Measurements from ENCODE around the gene XPC. TPM values are rescaled to one million over a fixed set of nuclear protein-coding genes. Genes with fewer than 3 reads are reported as not detected.
A peak's percentile ranks its signal among the peaks of the same experiment; 100 is the strongest.

Gene XPC
- total RNA-seq, 1 experiment from 2014 or later, result 34.9 TPM

- CTCF ChIA-PET, result no interaction called here
- TF ChIP-seq GABPB1 (CRISPR knock-in tag; IDR thresholded peaks at IDR 0.05), result no peak
- no peak for TF ChIP-seq ZNF121 (CRISPR knock-in tag; IDR thresholded peaks at IDR 0.05)
- TF ChIP-seq JAZF1 (CRISPR knock-in tag; IDR thresholded peaks at IDR 0.05), result no peak
- TF ChIP-seq ZNF532 (CRISPR knock-in tag; IDR thresholded peaks at IDR 0.05; ENCODE audit: borderline replicate concordance), result no peak
- TF ChIP-seq ZNF512 (CRISPR knock-in tag; IDR thresholded peaks at IDR 0.05; ENCODE audit: borderline replicate concordance), result no peak
- TF ChIP-seq SMAD4 (CRISPR knock-in tag; IDR thresholded peaks at IDR 0.05), result no peak
- TF ChIP-seq ZNF232 (CRISPR knock-in tag; IDR thresholded peaks at IDR 0.05), result no peak
- no peak for TF ChIP-seq KAT7 (CRISPR knock-in tag; IDR thresholded peaks at IDR 0.05; ENCODE audit: borderline replicate concordance)
- TF ChIP-seq CREM (CRISPR knock-in tag; IDR thresholded peaks at IDR 0.05), result no peak
- no peak for TF ChIP-seq USF1 (CRISPR knock-in tag; IDR thresholded peaks at IDR 0.05)
- TF ChIP-seq NFE2L1 (CRISPR knock-in tag; IDR thresholded peaks at IDR 0.05), result no peak
- H3K27ac Mint-ChIP-seq, result no peak overlapping the region
- H3K36me3 Mint-ChIP-seq, result peaks cover 45% of the 10 kb centered on the region
- H3K4me1 Mint-ChIP-seq, result peaks cover 9% of the 10 kb centered on the region
- ATAC-seq (no peak), DNase-seq (ENCODE audit: low spot score) (no peak)
- POLR2A ChIA-PET, result no interaction called here
- no peak overlapping the region for H3K4me3 Mint-ChIP-seq
- no peaks in the 10 kb centered on the region for H3K27me3 Mint-ChIP-seq (ENCODE audit: low read depth)
- peaks cover 5% of the 10 kb centered on the region for H3K9me3 Mint-ChIP-seq
These were observed 47.7 kb downstream of the XPC start for GRCh38 chr3:14130707-14131106.

GRCh38 chr3:14130230-14130629 lies 48.2 kb downstream of the XPC start:
- H3K27ac Mint-ChIP-seq, result no peak overlapping the region
- H3K36me3 Mint-ChIP-seq, result peaks cover 41% of the 10 kb centered on the region
- no peaks in the 10 kb centered on the region for H3K27me3 Mint-ChIP-seq (ENCODE audit: low read depth)
- ChIA-PET CTCF (no interaction called here), POLR2A (no interaction called here)
- H3K9me3 Mint-ChIP-seq, result peaks cover 5% of the 10 kb centered on the region
- H3K4me1 Mint-ChIP-seq, result peaks cover 9% of the 10 kb centered on the region
- 0 out of 2 replicates have a peak, but pooled peaks have one; percentile 23 for TF ChIP-seq ZNF121 (CRISPR knock-in tag; IDR thresholded peaks at IDR 0.05)
- no peak for TF ChIP-seq GTF2I (CRISPR knock-in tag; conservative IDR thresholded peaks at IDR 0.05)
- no peak for DNase-seq (ENCODE audit: low spot score)
- no peak overlapping the region for H3K4me3 Mint-ChIP-seq
- no peak for ATAC-seq

- H3K27ac Mint-ChIP-seq, result no peak overlapping the region
- peaks cover 9% of the 10 kb centered on the region for H3K4me1 Mint-ChIP-seq
- H3K27me3 Mint-ChIP-seq (ENCODE audit: low read depth), result no peaks in the 10 kb centered on the region
- H3K9me3 Mint-ChIP-seq, result peaks cover 5% of the 10 kb centered on the region
- ATAC-seq, result no peak
- H3K36me3 Mint-ChIP-seq, result peaks cover 39% of the 10 kb centered on the region
- H3K4me3 Mint-ChIP-seq, result no peak overlapping the region
- no peak for DNase-seq (ENCODE audit: low spot score)
- POLR2A ChIA-PET, result no interaction called here
- CTCF ChIA-PET, result no interaction called here
- TF ChIP-seq ZNF512 (CRISPR knock-in tag; IDR thresholded peaks at IDR 0.05; ENCODE audit: borderline replicate concordance), result no peak
- TF ChIP-seq CDX4 (CRISPR knock-in tag; IDR thresholded peaks at IDR 0.05; ENCODE audit: borderline replicate concordance), result no peak
- no peak for TF ChIP-seq E2F1 (CRISPR knock-in tag; IDR thresholded peaks at IDR 0.05)
- TF ChIP-seq TP53 (CRISPR knock-in tag; IDR thresholded peaks at IDR 0.05), result no peak
- no peak for TF ChIP-seq SMAD3 (CRISPR knock-in tag; IDR thresholded peaks at IDR 0.05; ENCODE audit: borderline replicate concordance)
- TF ChIP-seq GTF2I (CRISPR knock-in tag; conservative IDR thresholded peaks at IDR 0.05), result no peak
- no peak for TF ChIP-seq ATF1 (CRISPR knock-in tag; IDR thresholded peaks at IDR 0.05)
- no peak for TF ChIP-seq ELF4 (CRISPR knock-in tag; IDR thresholded peaks at IDR 0.05; ENCODE audit: low read depth)
- TF ChIP-seq ZNF138 (CRISPR knock-in tag; conservative IDR thresholded peaks at IDR 0.05), result no peak
- TF ChIP-seq ZMAT4 (CRISPR knock-in tag; IDR thresholded peaks at IDR 0.05), result no peak
- no peak for TF ChIP-seq HMGA2 (CRISPR knock-in tag; IDR thresholded peaks at IDR 0.05)
- no peak for TF ChIP-seq FOXJ3 (CRISPR knock-in tag; IDR thresholded peaks at IDR 0.05; ENCODE audit: borderline replicate concordance)
- TF ChIP-seq NR2C2 (CRISPR knock-in tag; IDR thresholded peaks at IDR 0.05), result no peak
These were observed 49.1 kb downstream of the XPC start for GRCh38 chr3:14129296-14129695.

Data from WTC11 (cell line).